ENCODE measurements around the gene ANKRD62.

ANKRD62 gene

GRCh38 chr18:12056034-12056883 is 37.4 kb upstream of the ANKRD62 start:
- no peak for TF ChIP-seq TAF1 (IDR thresholded peaks at IDR 0.05; ENCODE audit: borderline replicate concordance, low read depth, low read length)
- TF ChIP-seq POLR2A (IDR thresholded peaks at IDR 0.05; ENCODE audit: low read depth, low read length): no peak
- no peak for TF ChIP-seq POLR2AphosphoS5 (IDR thresholded peaks at IDR 0.05; ENCODE audit: low read depth, low read length)
- FAIRE-seq: no peak

GRCh38 chr18:12056884-12057402 is 36.7 kb upstream of the ANKRD62 start:
- no peak for TF ChIP-seq POLR2AphosphoS5 (IDR thresholded peaks at IDR 0.05; ENCODE audit: low read depth, low read length)
- TF ChIP-seq POLR2A (IDR thresholded peaks at IDR 0.05; ENCODE audit: low read depth, low read length): no peak
- no peak for TF ChIP-seq TAF1 (IDR thresholded peaks at IDR 0.05; ENCODE audit: borderline replicate concordance, low read depth, low read length)
- DNase-seq (ENCODE audit: insufficient read length) (no peak), FAIRE-seq (no peak)

More at GRCh38 chr18:12056034-12056883, 37.4 kb upstream of the ANKRD62 start:
- no peak for DNase-seq (ENCODE audit: insufficient read length)

GRCh38 chr18:12057419-12058039 is 36.1 kb upstream of the ANKRD62 start:
- no peak for FAIRE-seq
- DNase-seq (ENCODE audit: insufficient read length): no peak
- TF ChIP-seq POLR2AphosphoS5 (IDR thresholded peaks at IDR 0.05; ENCODE audit: low read depth, low read length) (no peak), POLR2A (IDR thresholded peaks at IDR 0.05; ENCODE audit: low read depth, low read length) (no peak), TAF1 (IDR thresholded peaks at IDR 0.05; ENCODE audit: borderline replicate concordance, low read depth, low read length) (no peak)

- TF ChIP-seq POLR2A (IDR thresholded peaks at IDR 0.05; ENCODE audit: low read depth, low read length): no peak
- no peak for TF ChIP-seq TAF1 (IDR thresholded peaks at IDR 0.05; ENCODE audit: borderline replicate concordance, low read depth, low read length)
- no peak for TF ChIP-seq POLR2AphosphoS5 (IDR thresholded peaks at IDR 0.05; ENCODE audit: low read depth, low read length)
- FAIRE-seq (no peak), DNase-seq (ENCODE audit: insufficient read length) (no peak)
Observed at GRCh38 chr18:12059334-12060181, 34.1 kb upstream of the ANKRD62 start.

GRCh38 chr18:12060182-12060870 is 33.3 kb upstream of the ANKRD62 start:
- FAIRE-seq: no peak
- no peak for DNase-seq (ENCODE audit: insufficient read length)
- TF ChIP-seq POLR2AphosphoS5 (IDR thresholded peaks at IDR 0.05; ENCODE audit: low read depth, low read length): no peak
- TF ChIP-seq POLR2A (IDR thresholded peaks at IDR 0.05; ENCODE audit: low read depth, low read length): no peak
- TF ChIP-seq TAF1 (IDR thresholded peaks at IDR 0.05; ENCODE audit: borderline replicate concordance, low read depth, low read length): no peak

GRCh38 chr18:12061685-12062084 is 32.0 kb upstream of the ANKRD62 start:
- no peak for FAIRE-seq
- TF ChIP-seq POLR2A (IDR thresholded peaks at IDR 0.05; ENCODE audit: low read depth, low read length): no peak
- TF ChIP-seq TAF1 (IDR thresholded peaks at IDR 0.05; ENCODE audit: borderline replicate concordance, low read depth, low read length): no peak
- no peak for TF ChIP-seq POLR2AphosphoS5 (IDR thresholded peaks at IDR 0.05; ENCODE audit: low read depth, low read length)
- DNase-seq (ENCODE audit: insufficient read length): no peak

GRCh38 chr18:12062974-12063373 is 30.7 kb upstream of the ANKRD62 start:
- DNase-seq (ENCODE audit: insufficient read length) (no peak), FAIRE-seq (no peak)
- TF ChIP-seq POLR2AphosphoS5 (IDR thresholded peaks at IDR 0.05; ENCODE audit: low read depth, low read length): no peak

- DNase-seq (ENCODE audit: insufficient read length) (no peak), FAIRE-seq (no peak)
- TF ChIP-seq POLR2AphosphoS5 (IDR thresholded peaks at IDR 0.05; ENCODE audit: low read depth, low read length) (no peak), POLR2A (IDR thresholded peaks at IDR 0.05; ENCODE audit: low read depth, low read length) (no peak)
Observed at GRCh38 chr18:12064086-12064763, 29.4 kb upstream of the ANKRD62 start.

- no peak for FAIRE-seq
Observed at GRCh38 chr18:12065397-12065796, 28.2 kb upstream of the ANKRD62 start.

GRCh38 chr18:12066910-12067511 is 26.6 kb upstream of the ANKRD62 start:
- DNase-seq (ENCODE audit: insufficient read length) (no peak), FAIRE-seq (no peak)

More at GRCh38 chr18:12065397-12065796, 28.2 kb upstream of the ANKRD62 start:
- TF ChIP-seq POLR2A (IDR thresholded peaks at IDR 0.05; ENCODE audit: low read depth, low read length) (no peak), TAF1 (IDR thresholded peaks at IDR 0.05; ENCODE audit: borderline replicate concordance, low read depth, low read length) (no peak), POLR2AphosphoS5 (IDR thresholded peaks at IDR 0.05; ENCODE audit: low read depth, low read length) (no peak)
- DNase-seq (ENCODE audit: insufficient read length): no peak

More at GRCh38 chr18:12066910-12067511, 26.6 kb upstream of the ANKRD62 start:
- TF ChIP-seq POLR2A (IDR thresholded peaks at IDR 0.05; ENCODE audit: low read depth, low read length): no peak
